ENCODE data around the gene BCL6. TPM values are rescaled to one million over a fixed set of nuclear protein-coding genes. Genes with fewer than 3 reads are reported as not detected.

Gene BCL6
- total RNA-seq, 1 donor from 2014 or later = 46.2 TPM

DNA sequence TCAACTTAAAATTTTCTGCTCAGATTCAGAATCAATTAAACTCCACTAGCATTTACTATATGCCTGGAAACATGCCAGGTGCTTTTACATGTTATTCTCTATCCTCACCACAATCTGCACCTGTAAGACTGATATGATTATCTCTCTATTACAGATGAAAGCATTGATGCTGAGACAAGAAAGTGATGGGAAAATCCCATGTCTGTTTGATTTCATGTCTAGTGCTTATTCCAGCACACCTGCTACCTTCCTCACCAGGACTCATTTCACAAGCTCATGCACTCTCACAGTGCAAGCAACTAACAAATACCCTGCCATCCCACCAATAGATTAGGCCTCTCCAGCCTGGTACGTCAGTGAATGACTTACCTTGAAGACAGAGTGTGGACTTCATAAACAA is 25.0 kb upstream of the BCL6 start:
- Histone ChIP-seq H3K27ac (ENCODE audit: low read depth, low read length) (no peak overlapping the region), H3K4me2 (ENCODE audit: low read length) (no peak overlapping the region), H3K79me2 (ENCODE audit: insufficient read depth, low read length) (no peaks in the 10 kb centered on the region), H2AFZ (ENCODE audit: low read depth, low read length) (no peak overlapping the region), H3K4me1 (ENCODE audit: insufficient read depth, low read length) (peaks cover 15% of the 10 kb centered on the region), H3K9ac (ENCODE audit: low read length) (no peak overlapping the region), H4K20me1 (ENCODE audit: insufficient read depth, low read length) (no peaks in the 10 kb centered on the region), H3K9me3 (ENCODE audit: insufficient read depth, low read depth, low read length) (no peaks in the 10 kb centered on the region), H3K36me3 (ENCODE audit: insufficient read depth, low read length) (no peaks in the 10 kb centered on the region), H3K4me3 (ENCODE audit: insufficient read depth, low read depth, low read length) (no peak overlapping the region), H3K27me3 (ENCODE audit: insufficient read depth, low read length) (no peaks in the 10 kb centered on the region)
- no peaks in the 10 kb centered on the region for H3K9me3 Mint-ChIP-seq (ENCODE audit: unreplicated experiment)
- peaks cover 4% of the 10 kb centered on the region for H3K4me1 Mint-ChIP-seq (ENCODE audit: low read depth, unreplicated experiment)
- H3K36me3 Mint-ChIP-seq (ENCODE audit: low read depth, unreplicated experiment) = no peaks in the 10 kb centered on the region
- peaks cover 5% of the 10 kb centered on the region for H3K27me3 Mint-ChIP-seq (ENCODE audit: low read depth, unreplicated experiment)
- no peak overlapping the region for H3K4me3 Mint-ChIP-seq (ENCODE audit: unreplicated experiment)
- no peak overlapping the region for H3K27ac Mint-ChIP-seq (ENCODE audit: unreplicated experiment)
- DNase-seq (ENCODE audit: low read depth) = no peak
- no peak for FAIRE-seq
- TF ChIP-seq CTCF (IDR thresholded peaks at IDR 0.05; ENCODE audit: insufficient read depth, low read depth, low read length) (no peak), EZH2 (IDR thresholded peaks at IDR 0.05; ENCODE audit: insufficient read depth, low read length) (no peak)

- Mint-ChIP-seq H3K4me1 (ENCODE audit: low read depth, unreplicated experiment) (peaks cover 4% of the 10 kb centered on the region), H3K36me3 (ENCODE audit: low read depth, unreplicated experiment) (no peaks in the 10 kb centered on the region), H3K4me3 (ENCODE audit: unreplicated experiment) (no peak overlapping the region), H3K27me3 (ENCODE audit: low read depth, unreplicated experiment) (peaks cover 5% of the 10 kb centered on the region), H3K27ac (ENCODE audit: unreplicated experiment) (no peak overlapping the region), H3K9me3 (ENCODE audit: unreplicated experiment) (no peaks in the 10 kb centered on the region)
- Histone ChIP-seq H3K27me3 (ENCODE audit: insufficient read depth, low read length) (no peaks in the 10 kb centered on the region), H3K9ac (ENCODE audit: low read length) (no peak overlapping the region), H3K27ac (ENCODE audit: low read depth, low read length) (no peak overlapping the region), H3K4me3 (ENCODE audit: insufficient read depth, low read depth, low read length) (no peak overlapping the region), H3K36me3 (ENCODE audit: insufficient read depth, low read length) (no peaks in the 10 kb centered on the region), H3K79me2 (ENCODE audit: insufficient read depth, low read length) (no peaks in the 10 kb centered on the region), H3K4me1 (ENCODE audit: insufficient read depth, low read length) (peaks cover 19% of the 10 kb centered on the region), H2AFZ (ENCODE audit: low read depth, low read length) (no peak overlapping the region), H3K9me3 (ENCODE audit: insufficient read depth, low read depth, low read length) (no peaks in the 10 kb centered on the region), H4K20me1 (ENCODE audit: insufficient read depth, low read length) (no peaks in the 10 kb centered on the region), H3K4me2 (ENCODE audit: low read length) (no peak overlapping the region)
- DNase-seq (ENCODE audit: low read depth) = no peak
- FAIRE-seq = no peak
- no peak for TF ChIP-seq EZH2 (IDR thresholded peaks at IDR 0.05; ENCODE audit: insufficient read depth, low read length)
- no peak for TF ChIP-seq CTCF (IDR thresholded peaks at IDR 0.05; ENCODE audit: insufficient read depth, low read depth, low read length)
These were observed 24.5 kb upstream of the BCL6 start for GRCh38 chr3:187769771-187770170.

- no peak overlapping the region for H2AFZ ChIP-seq (ENCODE audit: low read depth, low read length)
- peaks cover 5% of the 10 kb centered on the region for H3K27me3 Mint-ChIP-seq (ENCODE audit: low read depth, unreplicated experiment)
- FAIRE-seq = peak; percentile 54
- H3K4me3 ChIP-seq (ENCODE audit: insufficient read depth, low read depth, low read length) = no peak overlapping the region
- peak overlapping the region; percentile 12 for H3K9ac ChIP-seq (ENCODE audit: low read length)
- no peaks in the 10 kb centered on the region for H3K79me2 ChIP-seq (ENCODE audit: insufficient read depth, low read length)
- H3K27me3 ChIP-seq (ENCODE audit: insufficient read depth, low read length) = no peaks in the 10 kb centered on the region
- no peaks in the 10 kb centered on the region for H3K9me3 ChIP-seq (ENCODE audit: insufficient read depth, low read depth, low read length)
- peaks cover 19% of the 10 kb centered on the region for H3K4me1 ChIP-seq (ENCODE audit: insufficient read depth, low read length)
- H3K4me2 ChIP-seq (ENCODE audit: low read length) = peak overlapping the region; percentile 66
- H3K4me3 Mint-ChIP-seq (ENCODE audit: unreplicated experiment) = no peak overlapping the region
- no peaks in the 10 kb centered on the region for H3K36me3 ChIP-seq (ENCODE audit: insufficient read depth, low read length)
- peaks cover 4% of the 10 kb centered on the region for H3K4me1 Mint-ChIP-seq (ENCODE audit: low read depth, unreplicated experiment)
- no peaks in the 10 kb centered on the region for H3K36me3 Mint-ChIP-seq (ENCODE audit: low read depth, unreplicated experiment)
- H3K27ac Mint-ChIP-seq (ENCODE audit: unreplicated experiment) = no peak overlapping the region
- no peaks in the 10 kb centered on the region for H4K20me1 ChIP-seq (ENCODE audit: insufficient read depth, low read length)
- TF ChIP-seq EZH2 (IDR thresholded peaks at IDR 0.05; ENCODE audit: insufficient read depth, low read length) (no peak), CTCF (IDR thresholded peaks at IDR 0.05; ENCODE audit: insufficient read depth, low read depth, low read length) (no peak)
- peak; percentile 92 for DNase-seq (ENCODE audit: low read depth)
- peak overlapping the region; percentile 69 for H3K27ac ChIP-seq (ENCODE audit: low read depth, low read length)
- no peaks in the 10 kb centered on the region for H3K9me3 Mint-ChIP-seq (ENCODE audit: unreplicated experiment)
These were observed 22.2 kb upstream of the BCL6 start for GRCh38 chr3:187767266-187768012.
